T-helper 17 cell (primary cell): Measurements from ENCODE around the gene ZER1. TPM values are rescaled to one million over a fixed set of nuclear protein-coding genes. Genes with fewer than 3 reads are reported as not detected.
"Not testable (repeated sequence)": the region's sequence is repeated elsewhere in the genome, so short reads cannot be mapped to it uniquely, and the experiment has no call there.

Experiments used
- ATAC-seq: fragments of 150-1000 bp; cut with Tn5 transposase; 2 replicates; pipeline ENCODE4 v1.10.0; 2021; ENCODE audit warnings: mild to moderate bottlenecking, moderate library complexity
- DNase-seq, 3 donors: peaks; one replicate each; pipeline versions ENCODE4 v3.0.0 to v3.0.0-alpha.2; 2020 to 2021
- H3K9me3 ChIP-seq: one replicate; pipeline ENCODE4 v1.7.0; 2013; ENCODE audit warnings: low read length, mild to moderate bottlenecking; ENCODE audit not compliant: control insufficient read depth, poor library complexity, severe bottlenecking
- H3K27ac Mint-ChIP-seq: one replicate; pipeline ENCODE4 v1.8.0; 2022; ENCODE audit warnings: mild to moderate bottlenecking, moderate library complexity, mixed read lengths
- H3K27me3 Mint-ChIP-seq: one replicate; pipeline ENCODE4 v1.8.0; 2022; ENCODE audit warnings: mixed read lengths
- H3K36me3 Mint-ChIP-seq: one replicate; pipeline ENCODE4 v1.8.0; 2022; ENCODE audit warnings: low read depth, mixed read lengths
- H3K4me1 Mint-ChIP-seq: one replicate; pipeline ENCODE4 v1.8.0; 2022; ENCODE audit warnings: mild to moderate bottlenecking, mixed read lengths
- H3K4me3 Mint-ChIP-seq: one replicate; pipeline ENCODE4 v1.8.0; 2022; ENCODE audit warnings: mild to moderate bottlenecking, moderate library complexity, mixed read lengths
- total RNA-seq, 4 donors: library from RNA in 2 of 4; stranded (reverse) in 2 of 4; gene quantifications; one replicate each; pipeline ENCODE4 v1.2.3 and lab custom pipeline; 2022 to 2026

Gene ZER1
- total RNA-seq, 2 donors from 2014 or later, result 29.4 to 30.0 TPM

DNA sequence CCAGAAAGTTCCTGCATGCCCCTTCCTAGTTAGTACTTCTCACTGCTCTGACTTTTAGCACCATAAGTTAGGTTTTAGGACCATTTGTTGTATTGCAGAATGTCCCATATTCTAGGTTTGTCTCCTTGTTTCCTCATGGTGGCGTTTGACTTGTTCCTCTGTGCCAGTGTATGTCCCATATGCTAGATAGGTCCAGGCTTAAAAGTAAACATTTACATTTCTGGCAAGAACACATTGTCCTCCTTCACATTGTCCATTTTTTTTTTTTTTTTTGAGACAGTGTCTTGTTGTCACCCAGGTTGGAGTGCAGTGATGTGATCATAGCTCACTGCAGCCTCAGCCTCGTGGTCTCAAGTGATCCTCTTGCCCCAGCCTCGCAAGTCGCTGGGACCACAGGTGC, 30.8 kb upstream of the ZER1 start:
- ATAC-seq (no peak), DNase-seq (no peak)
- no peaks in the 10 kb centered on the region for H3K27me3 Mint-ChIP-seq
- H3K9me3 ChIP-seq, result no peaks in the 10 kb centered on the region
- H3K4me3 Mint-ChIP-seq, result no peak overlapping the region
- peaks cover 4% of the 10 kb centered on the region for H3K36me3 Mint-ChIP-seq
- H3K4me1 Mint-ChIP-seq, result peaks cover 2% of the 10 kb centered on the region
- no peak overlapping the region for H3K27ac Mint-ChIP-seq

- H3K9me3 ChIP-seq, result no peaks in the 10 kb centered on the region
- H3K36me3 Mint-ChIP-seq, result peaks cover 4% of the 10 kb centered on the region
- ATAC-seq, result no peak
- H3K4me1 Mint-ChIP-seq, result peaks cover 2% of the 10 kb centered on the region
- DNase-seq, result no peak
- H3K27me3 Mint-ChIP-seq, result no peaks in the 10 kb centered on the region
- H3K27ac Mint-ChIP-seq, result no peak overlapping the region
- no peak overlapping the region for H3K4me3 Mint-ChIP-seq
Measured at GRCh38 chr9:128800061-128800460, 28.3 kb upstream of the ZER1 start.

DNA sequence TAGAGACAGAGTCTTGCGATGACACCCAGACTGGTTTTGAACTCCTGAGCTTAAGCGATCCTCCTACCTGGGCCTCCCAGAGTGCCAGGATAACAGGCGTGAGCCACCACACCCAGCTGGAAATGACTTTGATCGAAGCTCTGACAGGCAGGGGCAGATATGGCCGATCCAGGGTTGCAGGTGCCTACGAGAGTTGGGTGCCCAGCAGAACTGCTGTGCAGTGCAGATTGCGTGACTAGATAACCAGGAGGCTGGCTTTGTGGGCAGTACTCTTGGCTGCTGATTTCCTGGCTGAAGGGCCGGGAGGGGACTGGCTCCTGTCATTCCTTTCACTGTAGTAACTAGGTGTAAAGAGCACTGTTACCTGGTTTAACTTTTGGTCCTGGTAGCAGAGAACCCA, 27.2 kb upstream of the ZER1 start:
- Mint-ChIP-seq H3K27me3 (no peaks in the 10 kb centered on the region), H3K27ac (no peak overlapping the region), H3K4me1 (peaks cover 3% of the 10 kb centered on the region), H3K36me3 (peaks cover 4% of the 10 kb centered on the region), H3K4me3 (no peak overlapping the region)
- no peaks in the 10 kb centered on the region for H3K9me3 ChIP-seq
- no peak for DNase-seq
- no peak for ATAC-seq

- not testable (repeated sequence) for H3K9me3 ChIP-seq, H3K4me3 Mint-ChIP-seq, H3K27me3 Mint-ChIP-seq, DNase-seq, H3K36me3 Mint-ChIP-seq, ATAC-seq, H3K27ac Mint-ChIP-seq
- H3K4me1 Mint-ChIP-seq, result peaks cover 17% of the 10 kb centered on the region
Measured at GRCh38 chr9:128794961-128795360, 23.2 kb upstream of the ZER1 start.

DNA sequence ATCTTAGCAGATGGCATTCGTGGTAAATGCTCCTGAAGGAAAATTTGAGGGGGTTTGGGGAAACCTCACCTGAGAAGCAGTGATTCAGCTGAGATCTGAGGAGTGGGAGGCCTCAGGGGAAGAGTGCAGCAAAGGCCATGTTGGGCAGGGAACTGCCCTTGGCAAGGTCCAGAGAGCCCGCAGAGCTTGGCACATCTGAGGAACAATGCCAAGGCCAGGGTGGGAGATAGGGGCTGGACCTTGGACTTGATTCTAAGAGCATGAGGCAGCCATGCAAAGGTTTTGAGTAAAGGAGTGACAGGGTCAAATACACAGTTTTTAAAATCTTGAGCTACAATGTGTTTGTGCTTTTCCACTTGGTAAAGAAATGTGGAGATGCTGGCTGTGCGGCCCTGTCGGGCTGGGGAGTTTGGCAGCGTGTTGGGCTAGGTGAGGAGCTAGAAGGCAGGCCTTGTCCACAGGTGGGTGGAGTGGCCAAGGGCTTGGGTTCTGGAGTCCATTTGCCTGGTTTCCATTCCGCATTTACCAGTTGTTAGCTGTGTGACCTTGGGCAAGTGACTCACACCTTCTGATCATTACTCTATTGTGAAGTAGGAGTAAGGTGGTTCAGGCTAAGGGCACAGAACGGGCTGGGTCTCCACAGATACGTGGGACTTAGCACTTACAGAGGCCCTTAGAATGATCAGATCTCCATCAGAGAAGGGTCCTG, 21.4 kb upstream of the ZER1 start:
- peaks cover 4% of the 10 kb centered on the region for H3K36me3 Mint-ChIP-seq
- peak overlapping the region; percentile 43 for H3K27ac Mint-ChIP-seq
- H3K9me3 ChIP-seq, result no peaks in the 10 kb centered on the region
- no peak overlapping the region for H3K4me3 Mint-ChIP-seq
- ATAC-seq, result no peak
- H3K4me1 Mint-ChIP-seq, result peaks cover 21% of the 10 kb centered on the region
- no peaks in the 10 kb centered on the region for H3K27me3 Mint-ChIP-seq
- DNase-seq, result no peak

GRCh38 chr9:128792134-128792533, 20.4 kb upstream of the ZER1 start:
- no peak for DNase-seq
- Mint-ChIP-seq H3K27ac (no peak overlapping the region), H3K27me3 (no peaks in the 10 kb centered on the region), H3K36me3 (peaks cover 2% of the 10 kb centered on the region), H3K4me1 (peaks cover 25% of the 10 kb centered on the region), H3K4me3 (no peak overlapping the region)
- ATAC-seq, result no peak
- no peaks in the 10 kb centered on the region for H3K9me3 ChIP-seq

DNA sequence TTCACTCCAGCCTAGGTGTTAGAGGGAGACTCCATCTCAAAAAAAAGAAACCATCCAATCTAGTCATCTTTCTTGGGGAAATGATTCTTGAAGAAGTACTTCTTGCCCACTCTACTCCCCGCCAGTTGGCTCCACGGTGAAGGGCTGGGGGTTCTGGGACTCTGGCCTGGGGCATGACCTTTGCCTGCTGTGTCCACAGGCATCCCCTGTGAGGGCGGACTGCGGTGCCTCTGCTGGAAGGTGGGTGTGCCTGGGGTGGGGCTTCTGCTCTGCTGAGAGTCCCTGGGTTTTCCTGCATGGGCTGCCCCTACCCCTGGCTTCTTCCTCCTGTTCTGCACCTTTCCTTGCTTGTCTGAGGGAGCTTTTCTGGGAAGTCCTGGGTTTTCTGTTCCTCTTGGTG, 18.8 kb upstream of the ZER1 start:
- no peaks in the 10 kb centered on the region for H3K9me3 ChIP-seq
- DNase-seq, result no peak
- H3K27ac Mint-ChIP-seq, result no peak overlapping the region
- no peak for ATAC-seq
- peaks cover 25% of the 10 kb centered on the region for H3K4me1 Mint-ChIP-seq
- peaks cover 2% of the 10 kb centered on the region for H3K36me3 Mint-ChIP-seq
- H3K27me3 Mint-ChIP-seq, result no peaks in the 10 kb centered on the region
- no peak overlapping the region for H3K4me3 Mint-ChIP-seq

DNA sequence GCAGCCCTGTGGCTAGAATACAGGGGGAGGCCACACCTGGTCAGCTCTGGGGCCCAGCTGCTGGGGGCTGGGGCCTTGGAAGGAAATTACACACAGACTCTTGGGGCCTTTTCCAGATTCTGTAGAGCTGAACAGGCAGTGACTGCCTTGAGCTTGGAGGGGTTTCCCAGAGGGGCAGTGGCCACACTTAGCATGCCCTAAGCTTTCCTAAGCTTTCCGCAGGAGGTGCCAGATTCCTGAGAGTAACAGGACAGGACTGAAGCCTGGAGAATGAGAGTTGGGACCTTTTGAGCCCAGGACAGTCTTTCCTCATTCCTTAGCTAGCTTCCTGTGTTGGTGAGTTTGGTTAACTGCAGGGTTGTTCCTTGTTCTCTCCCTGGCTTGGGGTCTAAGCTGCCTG, 16.7 kb upstream of the ZER1 start:
- peak overlapping the region; percentile 82 for H3K27ac Mint-ChIP-seq
- H3K4me1 Mint-ChIP-seq, result peaks cover 20% of the 10 kb centered on the region
- ATAC-seq (no peak), DNase-seq (no peak)
- H3K4me3 Mint-ChIP-seq, result peak overlapping the region; percentile 97
- no peaks in the 10 kb centered on the region for H3K9me3 ChIP-seq
- no peaks in the 10 kb centered on the region for H3K27me3 Mint-ChIP-seq
- no peaks in the 10 kb centered on the region for H3K36me3 Mint-ChIP-seq

GRCh38 chr9:128787659-128788058, 15.9 kb upstream of the ZER1 start:
- peak overlapping the region; percentile 82 for H3K27ac Mint-ChIP-seq
- H3K4me1 Mint-ChIP-seq, result peaks cover 14% of the 10 kb centered on the region
- H3K27me3 Mint-ChIP-seq, result no peaks in the 10 kb centered on the region
- no peaks in the 10 kb centered on the region for H3K9me3 ChIP-seq
- DNase-seq (no peak), ATAC-seq (no peak)
- H3K4me3 Mint-ChIP-seq, result peak overlapping the region; percentile 97
- H3K36me3 Mint-ChIP-seq, result no peaks in the 10 kb centered on the region

DNA sequence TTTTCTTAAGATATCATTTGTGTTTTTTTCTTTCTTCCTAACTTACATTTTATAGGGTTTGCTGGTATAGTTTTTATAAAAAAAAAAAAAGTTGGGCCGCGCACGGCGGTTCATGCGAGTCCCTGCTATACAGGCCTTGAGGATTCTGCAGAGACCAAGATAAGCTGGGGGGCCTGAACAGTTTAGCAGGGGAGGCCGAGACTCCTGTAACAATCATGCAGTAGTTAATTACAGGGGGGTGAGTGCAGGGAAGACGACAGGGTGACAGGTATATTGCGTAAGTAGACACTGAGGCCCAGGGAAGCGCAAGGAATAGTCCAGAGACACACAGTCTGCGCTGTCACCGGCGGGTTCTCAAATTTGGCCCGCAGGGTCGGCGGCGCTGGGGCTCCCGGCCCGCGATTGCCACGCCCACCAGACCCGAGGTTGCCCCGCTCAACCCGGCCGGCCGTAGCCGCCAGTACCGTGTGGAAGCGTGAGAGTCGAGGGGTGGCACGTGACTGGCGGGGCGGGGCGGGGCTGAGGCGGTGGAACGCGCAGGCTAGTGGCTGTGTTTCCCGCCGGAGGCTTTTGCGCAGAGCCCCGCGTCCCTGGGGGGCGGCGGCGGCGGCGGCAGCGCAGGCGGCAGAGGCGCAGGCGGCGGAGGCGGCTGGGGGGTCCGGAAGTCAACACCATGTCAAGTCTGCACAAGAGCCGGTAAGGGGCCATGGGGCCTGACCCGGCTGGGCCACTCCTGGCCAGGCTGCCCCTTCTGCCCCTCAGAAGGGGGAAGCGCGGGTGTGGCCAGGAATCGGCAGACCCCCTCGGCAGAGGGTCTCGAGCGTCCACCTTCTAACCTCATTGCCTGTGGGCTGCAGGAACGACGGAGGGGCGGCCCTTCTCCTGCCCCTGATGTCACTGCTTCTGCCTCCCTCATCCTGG, 15.2 kb upstream of the ZER1 start, which contains the start of gene TBC1D13:
TSS of gene TBC1D13 (plus strand) at position 573 of the 921 bp plus-strand sequence. CDS start at position 674, 101 bp downstream.
- peak; percentile 98 for ATAC-seq
- peak; percentile 87 to 90 (median 88) for DNase-seq
- no peaks in the 10 kb centered on the region for H3K9me3 ChIP-seq
- H3K4me1 Mint-ChIP-seq, result peaks cover 14% of the 10 kb centered on the region
- H3K4me3 Mint-ChIP-seq, result peak within 1 kb of the TSS; percentile 97
- H3K36me3 Mint-ChIP-seq, result no peaks in the 10 kb centered on the region
- no peaks in the 10 kb centered on the region for H3K27me3 Mint-ChIP-seq
- peak within 1 kb of the TSS; percentile 82 for H3K27ac Mint-ChIP-seq

DNA sequence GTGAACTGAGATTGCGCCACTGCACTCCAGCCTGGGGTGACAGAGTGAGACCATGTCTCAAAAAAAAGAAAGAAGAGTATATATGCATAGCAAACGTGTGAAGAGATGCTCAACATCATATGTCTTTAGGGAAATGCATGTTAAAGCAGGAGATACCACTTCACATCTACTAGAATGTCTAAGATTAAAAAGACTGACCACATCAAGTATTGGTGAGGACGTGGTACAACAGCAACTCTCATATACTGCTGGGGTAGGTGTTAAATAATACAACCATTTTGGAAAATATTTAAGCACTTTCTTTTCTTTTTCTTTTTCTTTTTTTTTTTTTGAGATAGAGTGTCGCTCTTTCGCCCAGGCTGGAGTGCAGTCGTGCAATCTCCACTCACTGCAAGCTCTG, 13.7 kb upstream of the ZER1 start:
- no peak for ATAC-seq
- Mint-ChIP-seq H3K4me1 (peaks cover 10% of the 10 kb centered on the region), H3K27ac (peak overlapping the region; percentile 82)

DNA sequence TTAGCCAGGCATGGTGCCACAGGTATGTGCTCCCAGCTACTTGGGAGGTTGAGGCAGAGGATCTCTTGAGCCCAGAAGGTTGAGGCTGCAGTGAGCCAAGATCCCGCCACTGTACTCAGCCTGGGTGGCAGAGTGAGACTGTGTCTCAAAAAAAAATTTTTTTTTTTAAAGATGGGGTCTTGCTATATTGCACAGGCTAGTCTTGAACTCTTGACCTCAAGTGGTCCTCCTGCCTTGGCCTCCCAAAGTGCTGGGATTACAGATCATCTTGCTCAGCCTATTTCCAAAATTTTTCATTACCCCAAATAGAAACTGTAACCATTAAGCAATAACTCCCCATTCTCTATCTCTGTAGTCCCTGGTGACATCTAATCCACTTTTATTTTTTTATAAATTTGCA, 10.9 kb upstream of the ZER1 start:
- Mint-ChIP-seq H3K27ac (no peak overlapping the region), H3K36me3 (no peaks in the 10 kb centered on the region), H3K27me3 (no peaks in the 10 kb centered on the region), H3K4me1 (peaks cover 3% of the 10 kb centered on the region), H3K4me3 (no peak overlapping the region)
- no peaks in the 10 kb centered on the region for H3K9me3 ChIP-seq
- ATAC-seq (no peak), DNase-seq (no peak)

More for the DNA sequence above, 13.7 kb upstream of the ZER1 start:
- DNase-seq, result no peak
- H3K9me3 ChIP-seq, result no peaks in the 10 kb centered on the region
- Mint-ChIP-seq H3K4me3 (no peak overlapping the region), H3K27me3 (no peaks in the 10 kb centered on the region), H3K36me3 (no peaks in the 10 kb centered on the region)

GRCh38 chr9:128781187-128782070, 9.7 kb upstream of the ZER1 start:
- ATAC-seq (no peak), DNase-seq (no peak)
- no peak overlapping the region for H3K4me3 Mint-ChIP-seq
- no peak overlapping the region for H3K27ac Mint-ChIP-seq
- H3K27me3 Mint-ChIP-seq, result no peaks in the 10 kb centered on the region
- H3K4me1 Mint-ChIP-seq, result no peaks in the 10 kb centered on the region
- H3K9me3 ChIP-seq, result no peaks in the 10 kb centered on the region
- no peaks in the 10 kb centered on the region for H3K36me3 Mint-ChIP-seq
